OCI-LY7 (cell line): ENCODE data around the gene KRI1. TPM values are rescaled to one million over a fixed set of nuclear protein-coding genes. Genes with fewer than 3 reads are reported as not detected.

Experiments
- BruUV-seq: library from RNA; stranded (reverse); fragments of 400-500 nt; replicated peaks from 2 replicates; lab custom pipeline; 2021; lab: Mats Ljungman, UMichigan
- CTCF ChIA-PET: fragments of 300-600 bp; sonication (Branson Sonifier 250); formaldehyde crosslinking; loops from one replicate; lab custom pipeline; 2022; ENCODE audit warnings: antibody characterized with exemption; ENCODE audit not compliant: unreplicated experiment; lab: Charles Lee
- POLR2A ChIA-PET: fragments of 300-600 bp; sonication (Branson Sonifier 250); formaldehyde crosslinking; loops from one replicate; lab custom pipeline; 2022; ENCODE audit warnings: antibody characterized with exemption; lab: Charles Lee
- DNase-seq: peaks from one replicate; pipeline ENCODE4 v3.0.0-alpha.2; 2015; ENCODE audit warnings: low spot score
- H2AFZ ChIP-seq: fragments of 200-600 bp; sonication (generic), shearing (Covaris generic); 2 replicates; pipeline ENCODE4 v1.6.1; 2014; ENCODE audit warnings: mild to moderate bottlenecking, antibody characterized with exemption, low read length, moderate library complexity
- H3K27ac ChIP-seq: fragments of 200-600 bp; sonication (generic); 2 replicates; pipeline ENCODE4 v1.5.1; 2014; ENCODE audit warnings: mixed run types, low read depth, mild to moderate bottlenecking, moderate library complexity, low read length, inconsistent platforms; ENCODE audit not compliant: poor library complexity, severe bottlenecking
- H3K36me3 ChIP-seq: fragments of 200-600 bp; sonication (generic); 2 replicates; pipeline ENCODE4 v1.6.1; 2014; ENCODE audit warnings: mild to moderate bottlenecking, antibody characterized with exemption, low read length, moderate library complexity, mixed read lengths; ENCODE audit not compliant: insufficient read depth
- H3K4me1 ChIP-seq: fragments of 200-600 bp; sonication (generic); 2 replicates; pipeline ENCODE4 v1.5.1; 2014; ENCODE audit warnings: mild to moderate bottlenecking, low read length; ENCODE audit not compliant: insufficient read depth, poor library complexity, severe bottlenecking
- H3K4me2 ChIP-seq: fragments of 200-600 bp; sonication (generic); 2 replicates; pipeline ENCODE4 v1.6.1; 2014; ENCODE audit warnings: mild to moderate bottlenecking, low read length
- H3K4me3 ChIP-seq: fragments of 200-600 bp; sonication (generic); 2 replicates; pipeline ENCODE4 v1.5.1; 2014; ENCODE audit warnings: mild to moderate bottlenecking, low read depth, low read length; ENCODE audit not compliant: poor library complexity, severe bottlenecking
- H3K79me2 ChIP-seq: fragments of 200-600 bp; sonication (generic); 2 replicates; pipeline ENCODE4 v1.6.1; 2016; ENCODE audit warnings: low read depth, mild to moderate bottlenecking, low read length, moderate library complexity, mixed read lengths; ENCODE audit not compliant: insufficient read depth
- H3K9me2 ChIP-seq: fragments of 200-600 bp; sonication (generic); 2 replicates; pipeline ENCODE4 v1.6.1; 2016; ENCODE audit warnings: mild to moderate bottlenecking, low read length, mixed read lengths; ENCODE audit not compliant: insufficient read depth
- H3K9me3 ChIP-seq: fragments of 200-600 bp; sonication (generic); 2 replicates; pipeline ENCODE4 v1.6.1; 2014; ENCODE audit warnings: mild to moderate bottlenecking, mixed run types, low read length, mixed read lengths
- H4K20me1 ChIP-seq: fragments of 200-600 bp; sonication (generic); 2 replicates; pipeline ENCODE4 v1.6.1; 2014; ENCODE audit warnings: mild to moderate bottlenecking, antibody characterized with exemption, low read length, moderate library complexity, mixed read lengths; ENCODE audit not compliant: insufficient read depth
- EZH2phosphoT487 ChIP-seq: fragments of 200-600 bp; sonication (generic); IDR thresholded peaks from 2 replicates; pipeline ENCODE4 v1.6.1; 2018; ENCODE audit warnings: low read depth, borderline replicate concordance, mild to moderate bottlenecking, mixed run types, antibody characterized with exemption, low read length, moderate library complexity, mixed read lengths
- intact Hi-C: fragments of 100-400 bp; cut with micrococcal nuclease; formaldehyde crosslinking; loops from one replicate; pipeline ENCODE4 v1.10.0; 2022; ENCODE audit not compliant: unreplicated experiment
- total RNA-seq, 2 experiments: library from RNA; depleted of rRNA in 1 of 2; stranded (reverse); fragments of >200 nt in 1 of 2; shearing (Covaris generic) in 1 of 2; gene quantifications; 2 replicates each; pipeline ENCODE4 v1.2.3, GENCODE V29; 2014 to 2022
- TF ChIP-seq, protein P1 (sequence below): fragments of 200-600 bp; sonication (generic); conservative IDR thresholded peaks from 2 replicates; pipeline ENCODE4 v1.5.1; 2014; ENCODE audit warnings: mild to moderate bottlenecking, antibody characterized with exemption, low read length, moderate library complexity, mixed read lengths

KRI1 gene
- total RNA-seq, 2 experiments from 2014 or later, result 53.6 to 58.4 TPM

DNA sequence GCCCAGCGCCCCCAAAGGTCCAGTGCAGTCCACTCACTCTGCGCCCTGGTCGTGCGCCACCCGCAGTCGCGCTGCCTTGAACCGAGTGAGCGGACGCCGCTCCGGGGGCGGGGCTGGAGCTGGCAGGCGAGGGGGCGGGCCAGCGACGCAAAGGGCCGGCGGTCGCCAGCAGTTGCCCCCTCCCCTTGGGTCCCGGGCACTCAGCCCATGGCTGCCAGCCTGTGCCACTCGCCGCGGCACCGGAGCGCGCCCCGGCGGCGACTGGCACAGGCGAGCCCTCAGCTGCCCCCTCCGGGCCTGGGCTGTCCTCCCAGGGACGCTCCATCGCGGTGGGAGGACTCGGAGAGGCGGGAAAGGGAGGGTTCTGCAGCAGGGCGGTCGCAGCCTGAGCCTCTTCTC, 48.5 kb downstream of the KRI1 start, which contains the start of gene S1PR5:
S1PR5 (minus strand) TSS at position 87 of the 399 bp plus-strand sequence. CDS start 2,436 bp downstream, outside the sequence.
- H3K4me1 ChIP-seq, result peaks cover 13% of the 10 kb centered on the region
- no peak for TF ChIP-seq EZH2phosphoT487
- TF ChIP-seq, protein P1, sequence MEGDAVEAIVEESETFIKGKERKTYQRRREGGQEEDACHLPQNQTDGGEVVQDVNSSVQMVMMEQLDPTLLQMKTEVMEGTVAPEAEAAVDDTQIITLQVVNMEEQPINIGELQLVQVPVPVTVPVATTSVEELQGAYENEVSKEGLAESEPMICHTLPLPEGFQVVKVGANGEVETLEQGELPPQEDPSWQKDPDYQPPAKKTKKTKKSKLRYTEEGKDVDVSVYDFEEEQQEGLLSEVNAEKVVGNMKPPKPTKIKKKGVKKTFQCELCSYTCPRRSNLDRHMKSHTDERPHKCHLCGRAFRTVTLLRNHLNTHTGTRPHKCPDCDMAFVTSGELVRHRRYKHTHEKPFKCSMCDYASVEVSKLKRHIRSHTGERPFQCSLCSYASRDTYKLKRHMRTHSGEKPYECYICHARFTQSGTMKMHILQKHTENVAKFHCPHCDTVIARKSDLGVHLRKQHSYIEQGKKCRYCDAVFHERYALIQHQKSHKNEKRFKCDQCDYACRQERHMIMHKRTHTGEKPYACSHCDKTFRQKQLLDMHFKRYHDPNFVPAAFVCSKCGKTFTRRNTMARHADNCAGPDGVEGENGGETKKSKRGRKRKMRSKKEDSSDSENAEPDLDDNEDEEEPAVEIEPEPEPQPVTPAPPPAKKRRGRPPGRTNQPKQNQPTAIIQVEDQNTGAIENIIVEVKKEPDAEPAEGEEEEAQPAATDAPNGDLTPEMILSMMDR, result no peak
- no peaks in the 10 kb centered on the region for H3K79me2 ChIP-seq
- no peaks in the 10 kb centered on the region for H4K20me1 ChIP-seq
- H3K9me3 ChIP-seq, result no peaks in the 10 kb centered on the region
- peak within 1 kb of the TSS; percentile 6 for H3K4me3 ChIP-seq
- H2AFZ ChIP-seq, result peak within 1 kb of the TSS; percentile 25; the same call in 1 of the 2 replicates
- CTCF ChIA-PET, result no interaction called here
- H3K9me2 ChIP-seq, result no peaks in the 10 kb centered on the region
- POLR2A ChIA-PET, result no interaction called here
- no peak within 1 kb of the TSS for H3K27ac ChIP-seq
- intact Hi-C loops, result no loop called here
- H3K36me3 ChIP-seq, result no peaks in the 10 kb centered on the region
- no peak for DNase-seq
- BruUV-seq, result no TSS peak
- peak within 1 kb of the TSS; percentile 42 for H3K4me2 ChIP-seq

DNA sequence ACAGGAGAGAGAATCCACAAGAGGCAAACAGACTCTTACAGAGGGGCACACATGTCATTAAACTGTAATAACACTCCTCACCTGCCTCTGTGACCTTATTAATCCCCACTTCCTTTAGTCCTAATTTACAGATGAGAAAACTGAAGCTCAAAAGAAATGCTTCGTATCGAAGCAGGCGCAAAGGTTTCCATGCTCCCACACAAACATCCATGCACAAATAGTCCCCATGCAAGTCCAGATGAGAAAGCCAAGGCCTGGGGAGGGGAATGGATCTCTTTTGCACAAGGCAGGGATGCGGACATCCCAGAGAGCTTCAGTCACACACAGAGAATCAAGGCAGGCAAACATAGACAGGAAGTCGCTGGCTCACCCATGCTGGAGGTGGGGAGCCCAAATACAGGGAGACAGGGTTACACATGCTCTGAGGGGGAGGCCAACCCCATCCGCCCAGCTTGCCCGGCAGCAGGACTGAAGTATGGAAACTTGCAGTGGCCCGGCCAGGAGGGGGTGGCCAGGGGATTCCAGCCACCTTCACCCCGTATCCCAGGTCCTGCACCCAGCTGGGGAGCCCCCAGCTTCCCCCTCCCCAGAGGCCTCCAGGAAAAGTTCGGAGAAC, 49.0 kb downstream of the KRI1 start:
- Histone ChIP-seq H3K4me3 (no peak overlapping the region), H3K9me3 (no peaks in the 10 kb centered on the region), H3K27ac (no peak overlapping the region), H3K79me2 (no peaks in the 10 kb centered on the region), H2AFZ (no peak overlapping the region), H3K4me2 (no peak overlapping the region), H3K9me2 (no peaks in the 10 kb centered on the region), H3K4me1 (peaks cover 13% of the 10 kb centered on the region), H4K20me1 (no peaks in the 10 kb centered on the region), H3K36me3 (no peaks in the 10 kb centered on the region)
- BruUV-seq, result no TSS peak
- POLR2A ChIA-PET, result no interaction called here
- TF ChIP-seq, protein P1, result no peak
- no peak for TF ChIP-seq EZH2phosphoT487
- CTCF ChIA-PET, result no interaction called here
- intact Hi-C loops, result no loop called here
- no peak for DNase-seq

- POLR2A ChIA-PET, result no interaction called here
- Histone ChIP-seq H3K4me1 (peaks cover 13% of the 10 kb centered on the region), H4K20me1 (no peaks in the 10 kb centered on the region), H3K4me2 (no peak overlapping the region), H3K4me3 (no peak overlapping the region), H3K36me3 (no peaks in the 10 kb centered on the region), H3K27ac (no peak overlapping the region), H3K9me2 (no peaks in the 10 kb centered on the region), H3K79me2 (no peaks in the 10 kb centered on the region), H2AFZ (no peak overlapping the region), H3K9me3 (no peaks in the 10 kb centered on the region)
- intact Hi-C loops, result no loop called here
- DNase-seq, result no peak
- TF ChIP-seq EZH2phosphoT487, result no peak
- TF ChIP-seq, protein P1, result no peak
- no TSS peak for BruUV-seq
- CTCF ChIA-PET, result no interaction called here
Observed at GRCh38 chr19:10516064-10516385, 49.8 kb downstream of the KRI1 start.
